Natural killer cell (primary cell): ENCODE data around the gene SLC12A9. TPM values are rescaled to one million over a fixed set of nuclear protein-coding genes. Genes with fewer than 3 reads are reported as not detected.

ENCODE experiments used
- ATAC-seq, 3 donors: fragments of 150-1000 bp in 2 of 3; fragments of 200-7000 bp in 1 of 3; cut with Tn5 transposase; 1 replicate in 1 of 3; 2 replicates in 2 of 3; pipeline ENCODE4 v1.10.0; 2021; ENCODE audit warnings: mild to moderate bottlenecking in 2 of 3, moderate library complexity in 2 of 3
- DNase-seq, 2 donors: peaks; one replicate each; pipeline versions ENCODE4 v3.0.0 to v3.0.0-alpha.2; 2013 to 2021; ENCODE audit warnings: mixed read lengths in 1 of 2
- H3K27ac ChIP-seq: one replicate; pipeline ENCODE4 v1.5.1; 2013; ENCODE audit warnings: mild to moderate bottlenecking, low read length
- H3K27me3 ChIP-seq: one replicate; pipeline ENCODE4 v1.6.1; 2013; ENCODE audit warnings: low read length; ENCODE audit not compliant: control insufficient read depth, insufficient read depth
- H3K36me3 ChIP-seq: one replicate; pipeline ENCODE4 v1.6.1; 2013; ENCODE audit warnings: low read length; ENCODE audit not compliant: control insufficient read depth, insufficient read depth
- H3K4me1 ChIP-seq: one replicate; pipeline ENCODE4 v1.6.1; 2013; ENCODE audit warnings: low read length; ENCODE audit not compliant: control insufficient read depth, insufficient read depth
- H3K4me3 ChIP-seq: one replicate; pipeline ENCODE4 v1.5.1; 2013; ENCODE audit warnings: low read length
- H3K9me3 ChIP-seq: one replicate; pipeline ENCODE4 v1.6.1; 2013; ENCODE audit warnings: low read length; ENCODE audit not compliant: control insufficient read depth, insufficient read depth
- H3K27ac Mint-ChIP-seq, 2 donors: one replicate each; pipeline ENCODE4 v1.8.0; 2022; ENCODE audit warnings: mild to moderate bottlenecking in 2 of 2, mixed read lengths in 2 of 2, moderate library complexity in 1 of 2
- H3K27me3 Mint-ChIP-seq, 2 donors: one replicate each; pipeline ENCODE4 v1.8.0; 2022; ENCODE audit warnings: low read depth in 2 of 2, mixed read lengths in 2 of 2
- H3K36me3 Mint-ChIP-seq: one replicate; pipeline ENCODE4 v1.8.0; 2022; ENCODE audit warnings: mixed read lengths
- H3K4me1 Mint-ChIP-seq, 2 donors: one replicate each; pipeline ENCODE4 v1.8.0; 2022; ENCODE audit warnings: mixed read lengths in 2 of 2
- H3K4me3 Mint-ChIP-seq: one replicate; pipeline ENCODE4 v1.8.0; 2022; ENCODE audit warnings: mild to moderate bottlenecking, moderate library complexity, mixed read lengths
- H3K9me3 Mint-ChIP-seq, 2 donors: one replicate each; pipeline ENCODE4 v1.8.0; 2022; ENCODE audit warnings: mixed read lengths in 2 of 2
- WGBS: methylation state at CpG from one replicate; pipeline ENCODE4 v1.1.7; 2013; ENCODE audit warnings: missing lambda C conversion rate; ENCODE audit not compliant: insufficient coverage; 5-methylcytosine and 5-hydroxymethylcytosine counted together
- intact Hi-C: fragments of 100-400 bp; cut with micrococcal nuclease; formaldehyde crosslinking; loops from one replicate; pipeline ENCODE4 v1.14.2; 2022
- total RNA-seq, 4 donors: library from RNA; stranded (reverse); fragments of 120-200 nt in 1 of 4; gene quantifications; one replicate each; pipeline versions ENCODE4 v1.2.3 to v1.2.4, GENCODE V29; 2013 to 2022
- TF ChIP-seq, protein P1 (sequence below): fragments of 200-600 bp; IDR thresholded peaks from one replicate; pipeline ENCODE4 v1.8.0; 2022; ENCODE audit warnings: antibody characterized with exemption

Gene SLC12A9
- total RNA-seq, 3 donors from 2014 or later (not counting 1 experiment from before 2014, with no cell fraction given), result 35.0 to 44.2 (median 38.1) TPM

DNA sequence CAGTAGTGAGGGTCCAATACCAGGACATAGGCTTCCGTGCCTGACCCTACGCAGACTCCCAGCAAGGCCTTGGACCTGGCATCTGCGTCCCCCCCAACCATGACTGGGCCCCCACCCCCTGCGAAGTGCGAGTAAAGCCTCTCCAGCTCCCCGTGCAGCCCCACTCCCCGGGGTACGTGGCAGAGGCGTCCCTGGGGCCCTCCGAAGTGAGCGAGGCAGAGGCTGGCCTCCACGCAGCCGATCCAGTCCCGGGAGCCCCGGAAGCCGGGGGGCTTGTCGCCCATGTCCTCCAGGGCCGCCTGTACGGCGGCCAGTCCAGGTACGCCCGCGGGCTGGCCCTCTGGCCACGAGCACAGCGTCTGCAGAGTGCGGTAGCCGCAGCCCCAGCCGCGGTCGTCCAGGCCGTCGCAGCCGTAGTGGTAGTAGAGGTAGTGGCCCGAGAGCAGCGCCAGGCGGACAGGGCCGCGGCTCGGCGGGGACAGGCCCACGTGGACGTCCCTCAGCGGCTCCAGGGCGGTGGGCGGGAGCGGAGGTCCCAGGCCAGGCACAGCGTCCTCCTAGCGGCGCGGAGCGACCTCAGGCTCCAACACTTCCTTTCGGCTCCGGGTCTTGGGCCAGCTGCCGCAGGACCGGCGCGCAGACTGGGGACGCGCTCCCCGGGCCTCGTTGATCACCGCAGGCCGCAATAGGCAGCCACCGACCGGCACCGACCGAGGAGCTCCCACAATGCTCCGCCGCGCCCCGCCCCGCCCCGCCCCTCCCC, 36.7 kb downstream of the SLC12A9 start, which contains the start of gene UFSP1:
TSS of gene UFSP1 (minus strand) at position 728 of the 763 bp plus-strand sequence. CDS start at position 284, 444 bp downstream.
- no peaks in the 10 kb centered on the region for H3K36me3 Mint-ChIP-seq
- Histone ChIP-seq H3K27me3 (peaks cover 6% of the 10 kb centered on the region), H3K4me1 (peaks cover 49% of the 10 kb centered on the region), H3K9me3 (no peaks in the 10 kb centered on the region), H3K36me3 (peaks cover 40% of the 10 kb centered on the region), H3K27ac (peak within 1 kb of the TSS; percentile 46), H3K4me3 (peak within 1 kb of the TSS; percentile 62)
- 5% methylated on average over 67 of the region's 73 CpGs for WGBS
- H3K27ac Mint-ChIP-seq, result peak within 1 kb of the TSS; percentile 48 to 82
- H3K4me3 Mint-ChIP-seq, result peak within 1 kb of the TSS; percentile 89
- DNase-seq (peak in 1 of 2 donors; percentile 33), ATAC-seq (peak in 2 of 3 donors; percentile 52)
- TF ChIP-seq, protein P1, sequence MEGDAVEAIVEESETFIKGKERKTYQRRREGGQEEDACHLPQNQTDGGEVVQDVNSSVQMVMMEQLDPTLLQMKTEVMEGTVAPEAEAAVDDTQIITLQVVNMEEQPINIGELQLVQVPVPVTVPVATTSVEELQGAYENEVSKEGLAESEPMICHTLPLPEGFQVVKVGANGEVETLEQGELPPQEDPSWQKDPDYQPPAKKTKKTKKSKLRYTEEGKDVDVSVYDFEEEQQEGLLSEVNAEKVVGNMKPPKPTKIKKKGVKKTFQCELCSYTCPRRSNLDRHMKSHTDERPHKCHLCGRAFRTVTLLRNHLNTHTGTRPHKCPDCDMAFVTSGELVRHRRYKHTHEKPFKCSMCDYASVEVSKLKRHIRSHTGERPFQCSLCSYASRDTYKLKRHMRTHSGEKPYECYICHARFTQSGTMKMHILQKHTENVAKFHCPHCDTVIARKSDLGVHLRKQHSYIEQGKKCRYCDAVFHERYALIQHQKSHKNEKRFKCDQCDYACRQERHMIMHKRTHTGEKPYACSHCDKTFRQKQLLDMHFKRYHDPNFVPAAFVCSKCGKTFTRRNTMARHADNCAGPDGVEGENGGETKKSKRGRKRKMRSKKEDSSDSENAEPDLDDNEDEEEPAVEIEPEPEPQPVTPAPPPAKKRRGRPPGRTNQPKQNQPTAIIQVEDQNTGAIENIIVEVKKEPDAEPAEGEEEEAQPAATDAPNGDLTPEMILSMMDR, result no peak
- intact Hi-C loops, result loop anchor here (2.0 kb wide), 1 partner anchor 14 kb away; the partner anchor contains the start of gene SRRT
- peaks cover 17 to 28% of the 10 kb centered on the region in 2 donors for H3K27me3 Mint-ChIP-seq
- H3K9me3 Mint-ChIP-seq, result no peaks in the 10 kb centered on the region
- H3K4me1 Mint-ChIP-seq, result peaks cover 12 to 45% of the 10 kb centered on the region in 2 donors

DNA sequence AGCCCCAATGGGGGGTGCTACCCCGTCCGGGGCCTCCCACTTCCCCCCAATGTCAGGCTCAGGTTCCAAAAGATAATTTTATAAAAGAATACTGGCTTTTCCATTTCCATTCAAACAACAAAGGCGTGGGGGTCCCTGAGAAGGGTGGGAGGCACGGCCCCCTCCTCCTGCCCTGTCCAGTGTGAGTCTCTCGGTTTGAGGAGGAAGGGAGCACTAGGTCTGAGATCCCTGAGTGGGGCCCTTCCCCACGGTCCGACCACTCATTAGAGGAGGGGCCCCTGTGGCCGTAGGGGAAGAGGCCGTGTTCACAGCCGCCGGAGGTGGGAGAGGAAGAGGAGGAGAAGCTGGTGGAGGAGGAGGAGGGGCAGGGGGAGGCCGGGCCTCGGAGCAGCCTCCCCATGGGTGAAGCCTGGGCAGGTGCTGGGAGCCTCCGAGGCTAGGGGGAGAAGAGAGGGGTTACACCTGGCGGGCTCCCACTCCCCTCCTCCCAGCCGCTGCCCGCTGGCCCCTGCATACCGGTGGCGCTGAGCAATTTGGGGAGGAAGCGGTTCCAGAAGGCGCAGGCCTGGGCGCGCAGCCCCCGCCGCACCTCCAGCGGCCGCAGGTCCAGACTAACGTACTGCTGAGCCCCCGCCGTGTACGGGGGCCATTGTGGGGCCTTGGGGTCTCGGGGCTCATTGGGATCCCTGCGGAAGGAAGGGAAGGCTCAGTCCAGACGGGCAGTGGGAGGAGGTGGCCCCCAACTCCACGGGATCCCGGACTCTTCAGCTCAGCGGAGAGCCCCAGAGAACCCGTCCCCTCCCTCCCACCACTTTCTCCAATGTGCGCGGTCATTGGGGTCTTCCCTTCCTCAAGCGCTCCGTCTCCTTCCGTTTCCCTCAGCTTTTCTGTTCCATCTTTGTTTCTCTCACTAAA, 38.4 kb downstream of the SLC12A9 start:
- peak overlapping the region; percentile 13 for H3K4me3 ChIP-seq
- peaks cover 22% of the 10 kb centered on the region for H3K36me3 ChIP-seq
- peaks cover 55% of the 10 kb centered on the region for H3K4me1 ChIP-seq
- Mint-ChIP-seq H3K36me3 (no peaks in the 10 kb centered on the region), H3K27ac (peak overlapping the region in 1 of 2 donors; percentile 82), H3K27me3 (peaks cover 18 to 31% of the 10 kb centered on the region in 2 donors), H3K4me1 (peaks cover 13 to 44% of the 10 kb centered on the region in 2 donors), H3K9me3 (no peaks in the 10 kb centered on the region), H3K4me3 (peak overlapping the region; percentile 89)
- peak overlapping the region; percentile 16 for H3K27ac ChIP-seq
- TF ChIP-seq, protein P1, result no peak
- H3K27me3 ChIP-seq, result peaks cover 12% of the 10 kb centered on the region
- intact Hi-C loops, result no loop called here
- 8% methylated on average over 43 of the region's 43 CpGs for WGBS
- ATAC-seq (no peak), DNase-seq (no peak)
- H3K9me3 ChIP-seq, result no peaks in the 10 kb centered on the region

DNA sequence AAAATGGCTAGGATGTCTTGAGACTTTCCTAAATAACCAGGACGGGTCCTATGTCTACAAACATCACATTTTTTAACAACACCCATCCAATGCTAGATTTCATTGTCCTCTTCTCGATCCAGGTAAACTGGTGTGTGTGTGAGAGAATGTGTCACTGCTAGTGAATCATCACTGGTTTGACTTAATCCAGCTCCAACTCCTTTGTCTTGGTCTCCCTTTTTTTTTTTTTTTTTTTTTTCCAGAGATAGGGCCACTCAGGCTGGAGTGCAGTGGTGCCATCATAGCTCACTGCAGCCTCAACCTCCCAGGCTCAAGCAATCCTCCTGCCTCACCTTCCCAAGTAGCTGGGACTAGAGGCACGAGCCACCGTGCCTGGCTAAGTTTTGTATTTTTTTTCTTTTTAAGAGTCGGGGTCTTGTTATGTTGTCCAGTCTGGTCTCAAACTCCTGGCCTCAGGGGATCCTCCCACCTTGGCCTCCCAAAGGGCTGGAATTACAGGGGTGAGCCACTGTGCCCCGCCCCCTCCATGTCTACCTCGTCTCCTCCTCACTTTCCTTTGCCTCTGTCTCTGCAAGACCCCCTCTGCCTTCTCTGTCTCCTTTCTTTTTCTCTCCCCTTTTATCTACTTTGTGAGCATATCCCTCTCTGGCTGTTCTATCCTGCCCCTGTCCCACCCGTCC, 39.2 kb downstream of the SLC12A9 start:
- Mint-ChIP-seq H3K27me3 (peaks cover 23 to 36% of the 10 kb centered on the region in 2 donors), H3K4me3 (peak overlapping the region; percentile 87), H3K9me3 (no peaks in the 10 kb centered on the region), H3K4me1 (peaks cover 18 to 47% of the 10 kb centered on the region in 2 donors), H3K36me3 (no peaks in the 10 kb centered on the region), H3K27ac (no peak overlapping the region)
- Histone ChIP-seq H3K36me3 (peaks cover 14% of the 10 kb centered on the region), H3K27ac (no peak overlapping the region), H3K4me1 (peaks cover 59% of the 10 kb centered on the region), H3K4me3 (no peak overlapping the region), H3K9me3 (no peaks in the 10 kb centered on the region), H3K27me3 (peaks cover 19% of the 10 kb centered on the region)
- DNase-seq, result no peak
- no peak for ATAC-seq
- whole genome bisulfite sequencing, result 82% methylated on average over 6 of the region's 8 CpGs
- TF ChIP-seq, protein P1, result no peak
- intact Hi-C loops, result no loop called here
